ENCODE results near the gene CFAP61. TPM values are rescaled to one million over a fixed set of nuclear protein-coding genes. Genes with fewer than 3 reads are reported as not detected.
"Not testable (repeated sequence)": the region's sequence is repeated elsewhere in the genome, so short reads cannot be mapped to it uniquely, and the experiment has no call there.

The CFAP61 gene
- polyA plus RNA-seq, 12 donors: 2.2 to 9.5 (median 5.1) TPM; not detected in 2

DNA sequence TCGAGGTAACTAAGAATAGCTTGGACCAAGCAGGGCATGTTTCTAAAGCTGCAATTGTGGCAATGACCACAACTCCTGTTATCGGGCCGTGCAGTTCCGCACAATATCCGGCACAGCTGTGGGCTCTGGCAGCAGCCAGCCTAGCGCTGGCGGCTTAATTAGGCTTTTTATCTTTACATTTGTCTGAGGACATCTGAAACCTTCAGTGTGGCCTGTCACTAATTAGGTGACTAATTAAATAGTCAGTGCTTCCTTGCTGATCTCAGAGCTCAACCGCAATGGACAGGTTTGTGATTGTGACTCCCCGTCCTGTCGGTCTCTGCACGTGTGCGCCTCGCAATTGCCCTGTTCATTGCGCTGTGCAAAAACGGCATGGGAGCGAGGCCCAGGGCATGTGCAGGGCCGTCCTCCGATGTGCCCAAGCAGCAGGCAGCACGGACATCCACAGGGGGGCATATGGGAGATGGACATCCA lies 180.7 kb downstream of the CFAP61 start:
- DNase-seq: no peak

DNA sequence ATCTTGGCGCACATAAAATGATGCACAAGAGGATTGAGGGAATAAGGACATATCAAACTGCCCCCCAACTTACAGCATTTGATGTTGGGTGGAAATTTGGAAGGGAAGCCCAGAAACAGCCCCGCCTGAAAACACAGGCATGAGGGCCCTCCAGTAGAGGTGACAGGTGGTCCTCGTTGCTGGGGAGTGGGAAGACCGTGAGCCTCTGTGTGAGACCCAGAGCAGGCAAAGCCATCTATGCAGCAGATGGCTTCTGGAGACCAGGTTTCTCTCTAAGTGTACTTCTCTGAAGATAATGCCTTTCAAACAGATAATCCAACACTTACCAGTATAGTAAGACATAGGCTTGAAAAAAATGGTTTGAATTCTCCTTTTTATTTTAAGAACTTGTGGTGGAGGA lies 183.3 kb downstream of the CFAP61 start:
- DNase-seq: no peak

DNA sequence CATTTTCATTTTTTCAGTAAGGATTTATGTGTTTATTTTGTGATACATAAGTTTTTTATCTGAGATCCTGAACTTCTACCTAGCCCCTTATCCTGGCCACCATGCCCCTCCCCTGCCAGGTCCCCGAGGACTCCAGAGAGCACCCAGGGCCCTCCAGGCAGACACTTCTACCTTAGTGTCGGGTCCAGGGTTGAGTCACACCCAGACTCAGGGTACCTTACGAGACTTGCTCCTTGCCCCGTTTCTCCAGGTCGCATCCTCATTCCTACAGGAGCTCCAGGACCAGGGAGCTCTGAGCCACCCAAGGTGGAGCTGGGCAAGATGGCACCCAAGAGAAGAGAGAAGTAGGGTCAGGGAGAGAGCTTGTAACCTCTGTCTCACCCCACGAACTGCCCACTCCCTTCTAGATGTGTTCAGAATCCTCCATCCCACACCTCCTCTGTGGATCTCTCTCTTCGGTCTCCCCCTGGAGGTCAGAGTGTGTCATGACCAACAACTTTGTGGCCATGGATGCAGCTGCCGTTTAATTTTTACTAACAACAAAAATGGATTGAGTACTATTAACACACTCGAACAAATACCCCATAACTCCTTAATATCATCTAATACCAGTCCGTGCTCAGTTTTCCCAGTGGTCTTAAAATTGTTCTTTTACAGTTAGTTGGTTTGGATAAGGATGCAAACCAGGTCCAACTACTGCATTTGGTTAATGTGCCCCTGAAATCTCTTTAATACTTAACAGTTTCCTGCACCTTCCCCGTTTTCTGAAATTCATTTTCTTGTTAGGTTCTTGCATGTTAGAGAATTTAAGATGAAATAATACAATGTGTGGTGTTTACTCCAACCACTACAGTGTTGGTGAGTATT lies 185.0 kb downstream of the CFAP61 start:
- DNase-seq: peak; percentile 26

DNA sequence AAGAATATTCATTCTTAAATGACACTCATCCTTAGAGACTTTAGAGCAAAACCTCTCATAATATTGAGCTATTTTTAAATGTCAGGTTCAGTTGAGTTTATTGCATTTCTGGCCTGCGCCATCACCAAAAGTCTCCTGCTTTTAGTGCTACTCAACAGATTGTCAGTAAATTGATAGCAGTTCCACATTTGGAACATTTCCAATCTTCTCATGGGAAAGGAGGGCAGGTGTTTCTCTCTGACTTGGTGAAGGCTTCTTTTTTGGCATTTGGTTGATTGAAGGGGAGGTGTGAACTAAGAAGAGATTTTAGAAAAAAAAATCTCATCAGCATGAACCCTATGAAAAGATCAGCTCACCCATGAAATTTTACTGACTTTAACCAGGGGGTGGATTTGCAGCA lies 189.6 kb downstream of the CFAP61 start:
- DNase-seq: no peak

DNA sequence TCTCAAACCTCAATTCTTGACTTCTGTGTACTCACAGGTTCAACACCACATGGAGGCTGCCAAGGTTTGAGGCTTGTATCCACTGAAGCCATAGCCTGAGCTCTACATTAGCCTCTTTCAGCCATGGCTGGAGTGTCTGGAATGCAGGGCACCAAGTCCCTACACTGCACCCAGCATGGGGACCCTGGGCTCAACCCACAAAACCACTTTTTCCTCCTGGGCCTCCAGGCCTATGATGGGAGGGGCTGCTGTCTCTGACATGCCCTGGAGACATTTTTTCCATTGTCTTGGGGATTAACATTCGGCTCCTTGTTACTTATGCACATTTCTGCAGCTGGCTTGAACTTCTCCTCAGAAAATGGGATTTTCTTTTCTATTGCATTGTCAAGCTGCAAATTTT lies 192.1 kb downstream of the CFAP61 start:
- not testable (repeated sequence) for DNase-seq

DNA sequence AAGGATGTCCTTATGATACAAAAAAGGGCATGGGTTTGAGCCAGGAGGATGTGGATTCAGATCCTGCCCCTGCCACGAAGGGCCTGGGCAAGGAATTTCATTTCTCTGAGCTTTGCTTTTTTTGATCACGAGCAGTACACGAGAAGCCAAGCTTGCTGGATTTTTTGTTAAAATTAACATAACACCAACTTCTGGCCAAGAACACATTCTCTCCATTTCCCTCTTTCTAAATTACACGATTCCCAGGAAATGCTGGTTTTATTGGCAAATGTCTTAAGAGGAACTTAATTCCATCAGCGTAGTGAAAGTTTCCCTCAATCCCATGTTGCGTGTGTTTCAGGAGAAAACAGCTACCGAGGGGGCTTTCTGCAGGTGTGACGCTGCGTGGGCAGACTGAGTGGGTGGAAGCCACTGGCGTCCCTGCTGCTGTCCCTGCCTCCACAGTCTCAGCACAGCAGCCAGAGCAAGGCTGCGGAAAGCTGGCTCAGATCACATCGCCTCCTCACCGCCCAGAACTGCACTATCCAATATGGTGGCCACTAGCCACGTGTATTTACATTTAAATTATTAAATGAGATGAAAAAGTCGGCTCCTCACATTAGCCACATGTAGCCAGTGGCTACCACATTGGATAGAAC lies 194.8 kb downstream of the CFAP61 start:
- no peak for DNase-seq

DNA sequence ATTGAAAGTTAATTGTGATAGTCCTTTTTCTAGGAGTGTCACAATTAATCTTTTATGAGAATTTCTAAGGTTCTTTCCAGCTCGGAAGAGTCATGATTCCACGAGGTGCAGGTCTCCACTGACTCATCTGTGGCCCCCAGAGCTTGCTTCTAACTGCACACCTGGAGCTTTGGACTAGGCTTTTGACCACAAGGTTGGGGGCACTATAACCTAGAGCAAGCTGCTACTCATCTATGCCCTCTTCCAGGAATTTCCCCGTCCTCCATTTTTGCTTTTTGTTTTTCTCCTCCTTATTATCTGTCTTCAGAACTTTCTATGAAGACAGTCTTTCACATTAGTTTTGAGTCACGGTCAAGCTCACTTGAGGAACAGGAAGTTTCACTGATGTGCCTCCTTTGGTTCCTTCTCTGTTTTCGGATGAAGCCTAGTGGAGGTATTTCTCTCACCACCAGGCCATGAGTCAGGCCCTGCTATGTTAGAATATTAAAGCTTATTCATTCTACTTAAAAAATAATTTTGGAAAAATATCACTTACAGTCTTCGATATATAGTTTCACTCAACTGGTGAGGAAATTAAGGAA lies 196.4 kb downstream of the CFAP61 start:
- DNase-seq: no peak

DNA sequence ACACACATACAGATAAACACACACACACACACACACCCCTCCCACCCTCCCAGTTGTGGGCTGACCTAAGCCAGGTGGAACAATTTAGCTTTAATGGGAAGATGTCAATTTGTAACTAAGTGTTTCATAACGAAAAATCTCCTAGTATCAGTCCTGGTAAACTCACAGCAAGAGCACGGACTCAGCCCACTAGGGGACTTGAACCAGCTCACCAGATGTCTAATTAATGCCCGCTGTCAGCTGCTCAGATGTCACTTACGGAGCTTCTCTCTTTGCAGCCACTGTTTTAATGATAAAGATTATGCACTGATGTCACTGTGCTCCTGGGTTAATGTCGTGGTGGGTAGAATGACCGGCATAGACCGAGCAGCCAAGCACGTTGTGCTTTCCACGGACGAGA lies 199.0 kb downstream of the CFAP61 start:
- DNase-seq: no peak

DNA sequence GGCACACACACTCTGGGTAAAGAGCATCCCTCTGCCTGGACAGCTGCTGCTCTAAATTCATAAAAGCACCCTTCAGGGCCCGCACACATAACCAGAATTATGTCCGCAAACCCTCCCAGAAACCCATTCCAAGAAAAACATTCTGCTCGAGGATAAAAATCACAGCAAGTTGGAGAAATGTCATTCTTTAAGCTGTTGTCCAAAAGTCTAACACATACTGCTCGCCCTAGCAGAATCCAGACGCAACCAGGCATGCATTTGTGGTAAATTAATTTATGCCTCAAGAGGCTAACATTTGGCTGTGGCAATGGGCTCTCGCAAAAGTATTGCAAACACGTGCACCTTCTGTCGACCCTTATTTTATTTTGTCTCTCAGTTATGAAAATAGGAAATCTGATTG lies 199.5 kb downstream of the CFAP61 start:
- no peak for DNase-seq

DNA sequence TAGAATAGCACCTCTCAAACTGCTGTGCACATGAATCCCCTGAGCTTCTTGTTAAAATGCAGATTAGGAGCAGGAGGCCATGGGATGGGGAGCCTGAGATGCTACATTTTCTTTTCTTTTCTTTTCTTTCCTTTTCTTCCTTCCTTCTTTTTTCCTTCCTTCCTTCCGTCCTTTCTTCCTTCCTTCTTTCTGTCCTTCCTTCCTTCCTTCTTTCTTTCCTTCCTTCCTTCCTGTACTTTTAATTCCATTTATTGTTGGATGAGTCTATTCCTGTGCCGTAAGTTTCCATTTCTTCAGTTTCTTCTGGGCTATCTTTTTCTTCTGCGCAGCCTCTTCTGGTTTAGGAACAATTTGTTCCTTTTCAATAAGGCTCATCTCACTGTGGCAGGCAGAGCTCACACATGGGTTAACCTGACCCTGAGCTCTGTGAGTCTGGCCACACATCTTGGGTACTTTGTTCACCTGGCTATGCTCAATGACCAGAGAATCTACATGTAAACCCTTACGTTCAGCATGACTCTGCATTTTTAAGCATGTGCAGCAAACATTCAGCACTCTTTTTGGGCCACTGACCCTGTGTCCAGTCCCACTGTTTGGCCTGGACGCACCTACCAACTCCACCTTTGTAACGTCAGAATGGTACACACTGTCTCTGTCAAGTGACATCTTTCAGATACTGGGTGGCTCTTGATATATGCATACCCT lies 200.9 kb downstream of the CFAP61 start:
- no peak for DNase-seq

DNA sequence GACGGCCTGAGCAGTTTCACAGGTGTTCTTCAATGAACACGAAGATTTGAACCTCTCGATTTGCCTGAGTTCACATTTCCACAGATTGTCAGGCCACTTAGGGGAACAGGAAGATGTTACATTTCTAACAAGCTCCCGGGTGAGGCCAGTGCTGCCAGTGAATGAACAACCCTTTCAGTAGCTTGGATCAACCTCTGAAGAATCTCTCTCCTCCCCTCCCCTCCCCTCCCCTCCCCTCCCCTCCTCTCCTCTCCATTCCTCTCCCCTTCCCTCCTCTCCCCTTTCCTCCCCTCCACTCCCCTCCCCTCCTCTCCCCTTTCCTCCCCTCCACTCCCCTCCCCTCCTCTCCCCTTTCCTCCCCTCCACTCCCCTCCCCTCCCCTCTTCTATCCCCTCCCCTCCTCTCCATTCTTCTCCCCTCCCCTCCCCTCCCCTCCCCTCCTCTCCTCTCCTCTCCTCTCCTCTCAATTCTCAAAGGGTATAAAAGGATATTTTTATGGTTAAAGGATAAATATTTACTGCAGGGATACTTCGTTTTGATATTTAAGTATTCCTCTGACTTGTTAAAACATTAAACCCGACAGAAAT lies 201.5 kb downstream of the CFAP61 start:
- DNase-seq: no peak

DNA sequence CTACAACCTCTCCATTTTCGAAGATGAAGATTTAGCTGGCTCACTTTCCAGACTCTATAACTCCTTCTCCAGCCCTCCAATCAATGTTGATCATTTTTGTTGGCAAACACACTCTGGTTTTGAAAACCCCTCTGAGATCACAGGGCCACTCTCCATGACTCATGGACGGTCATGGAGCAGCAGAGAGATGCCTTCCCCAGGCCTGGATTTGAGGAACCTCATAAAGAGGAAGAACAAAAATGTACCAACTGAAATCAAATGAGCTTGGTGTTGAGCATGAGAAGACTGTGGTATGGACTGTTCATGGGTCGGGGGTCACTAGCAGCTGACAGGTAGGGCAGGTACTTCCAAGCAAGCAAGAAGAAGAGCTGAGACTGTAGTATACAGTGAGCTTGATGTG lies 202.8 kb downstream of the CFAP61 start:
- no peak for DNase-seq

DNA sequence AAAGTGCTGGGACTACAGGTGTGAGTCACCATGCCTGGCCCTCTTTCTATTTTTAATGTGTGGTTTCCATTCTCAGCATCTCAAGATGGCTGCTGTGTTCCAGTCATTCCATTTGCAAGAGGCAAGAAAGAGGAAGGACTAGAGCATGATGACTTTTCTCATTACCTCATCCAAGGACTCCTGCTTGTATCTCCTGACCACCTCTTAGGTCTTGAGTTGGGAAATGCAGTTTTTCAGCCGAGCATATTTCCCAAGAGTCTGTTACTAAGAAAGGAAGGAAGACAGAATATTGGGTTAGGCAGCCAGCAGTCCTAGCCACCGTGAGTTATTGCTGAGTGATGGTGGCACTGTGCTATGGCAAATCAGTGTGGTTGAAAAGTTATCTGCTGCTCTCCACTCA lies 207.2 kb downstream of the CFAP61 start:
- no peak for DNase-seq

DNA sequence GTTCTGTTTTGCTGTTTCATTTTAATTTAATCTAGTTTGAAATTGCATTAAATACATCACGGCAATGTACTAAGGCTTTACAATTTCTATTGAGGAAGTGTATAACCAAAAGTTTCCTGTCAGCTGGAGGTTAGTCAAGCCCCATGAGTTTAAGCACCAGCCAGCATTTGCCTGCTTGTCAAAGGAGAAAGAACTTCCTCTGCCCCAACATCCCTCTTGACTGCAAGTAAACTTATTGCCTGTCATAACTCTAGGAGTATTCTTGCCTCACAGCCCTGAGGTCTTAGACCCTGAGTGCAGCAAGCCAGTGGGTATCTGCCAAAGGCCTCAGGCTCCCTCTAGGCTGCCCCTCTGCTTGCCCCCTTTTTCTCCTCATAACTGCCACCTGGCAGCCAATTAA lies 208.8 kb downstream of the CFAP61 start:
- no peak for DNase-seq

DNA sequence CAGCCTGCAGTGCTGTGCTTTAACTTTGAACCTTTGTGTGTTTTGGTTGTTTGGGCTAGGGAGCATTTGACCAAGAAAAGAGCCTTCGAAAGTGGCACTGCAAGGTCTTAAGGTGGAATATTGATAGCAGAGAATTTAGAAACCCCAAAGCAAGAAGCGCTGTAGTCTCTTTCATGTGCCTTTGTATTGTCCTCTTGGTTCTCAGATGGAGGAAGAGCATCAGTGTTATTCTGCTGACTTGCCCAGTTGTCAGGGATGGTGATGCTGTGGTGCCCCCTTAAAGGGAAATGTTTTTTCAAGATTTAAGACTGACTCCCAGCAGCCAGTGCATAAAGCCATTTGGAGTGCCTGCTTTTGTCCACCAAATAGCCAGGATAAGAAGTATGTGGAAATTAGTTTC lies 212.9 kb downstream of the CFAP61 start:
- DNase-seq: no peak

DNA sequence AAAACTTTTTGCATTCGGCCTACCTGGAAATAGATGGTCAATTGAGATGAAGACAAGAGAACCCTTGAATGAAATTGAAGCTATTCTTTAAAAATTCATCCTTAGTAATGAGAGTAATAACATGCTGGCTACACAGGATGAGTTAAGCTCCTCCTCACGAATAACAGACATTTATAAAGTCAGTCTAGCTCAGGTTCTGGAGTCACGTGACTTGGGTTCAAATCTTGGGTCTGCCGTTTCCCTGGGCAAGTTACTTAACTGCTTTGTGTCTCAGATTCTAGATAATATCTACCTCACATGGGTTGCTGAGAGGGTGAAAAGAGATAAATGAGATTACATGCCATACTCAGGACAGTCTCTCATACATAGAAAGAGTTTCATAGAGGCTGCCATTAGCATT lies 214.2 kb downstream of the CFAP61 start:
- DNase-seq: no peak

DNA sequence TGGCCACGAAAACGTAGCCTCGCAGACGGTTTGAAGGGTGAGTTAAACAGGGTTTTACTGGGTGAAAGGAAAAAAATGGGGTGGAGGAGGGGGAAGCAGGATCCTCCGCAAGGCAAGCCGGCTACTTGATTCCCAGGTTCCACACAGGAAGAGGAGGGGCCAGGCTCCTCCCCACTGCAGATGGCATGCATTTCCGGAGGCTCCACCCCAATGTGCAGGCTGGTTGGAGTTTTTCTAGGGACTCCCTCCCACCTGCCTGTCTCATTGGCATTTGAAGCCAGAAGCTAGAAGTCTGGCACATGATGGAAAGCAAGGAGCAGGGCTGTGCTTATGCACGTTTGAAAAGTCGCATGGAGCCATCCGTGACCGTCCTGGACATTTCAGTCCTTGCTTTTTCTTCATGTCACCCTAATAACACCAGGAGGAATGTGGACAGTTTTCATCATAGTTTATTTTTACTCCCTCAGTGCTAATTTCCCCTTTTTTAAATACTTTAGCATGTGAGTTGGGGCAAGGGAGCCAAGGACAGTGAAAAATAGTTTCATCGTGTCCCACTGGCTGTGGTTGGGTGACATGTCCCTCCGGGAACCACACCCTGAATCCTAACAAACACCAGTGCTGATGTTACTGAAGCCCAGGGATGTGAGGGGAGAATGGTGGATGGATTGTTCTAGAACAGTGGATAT lies 215.5 kb downstream of the CFAP61 start:
- DNase-seq: no peak

DNA sequence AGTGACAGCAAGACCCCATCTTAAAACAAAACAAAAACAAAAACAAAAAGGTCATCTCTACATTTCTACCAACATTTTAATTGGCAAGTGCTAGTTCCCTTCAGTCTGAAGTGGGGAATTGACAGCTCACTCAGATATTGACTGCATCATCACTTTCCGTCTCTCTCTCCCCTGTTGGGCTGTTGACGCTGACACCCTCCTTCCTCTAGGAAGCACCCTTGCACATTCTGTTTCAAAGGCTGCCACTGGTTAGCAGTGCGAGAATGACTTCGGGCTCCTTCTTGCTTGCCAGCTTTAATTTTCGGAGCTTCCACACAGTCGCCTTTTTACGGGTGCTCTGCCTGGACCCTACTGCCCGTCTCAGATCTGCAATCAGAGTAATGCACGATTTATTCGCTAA lies 218.9 kb downstream of the CFAP61 start:
- no peak for DNase-seq

DNA sequence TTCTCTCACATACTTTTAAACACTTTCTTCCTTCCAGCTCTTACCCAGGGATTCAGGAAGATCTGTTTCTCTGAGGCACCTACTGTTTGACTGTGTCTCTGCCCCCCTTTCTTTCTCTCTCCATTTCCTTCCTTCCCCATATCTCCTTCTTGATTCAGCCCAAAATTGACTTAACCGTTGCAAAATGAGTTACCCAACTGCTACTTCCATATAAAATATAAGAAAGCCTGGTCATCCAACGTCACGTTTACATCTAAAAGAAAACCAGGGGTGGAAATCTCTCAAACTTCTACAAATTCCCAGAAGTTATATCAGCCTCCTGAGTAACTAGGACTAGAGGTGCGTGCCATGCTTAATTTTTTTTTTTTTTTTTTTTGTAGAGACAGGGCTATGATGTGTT lies 220.4 kb downstream of the CFAP61 start:
- no peak for DNase-seq

DNA sequence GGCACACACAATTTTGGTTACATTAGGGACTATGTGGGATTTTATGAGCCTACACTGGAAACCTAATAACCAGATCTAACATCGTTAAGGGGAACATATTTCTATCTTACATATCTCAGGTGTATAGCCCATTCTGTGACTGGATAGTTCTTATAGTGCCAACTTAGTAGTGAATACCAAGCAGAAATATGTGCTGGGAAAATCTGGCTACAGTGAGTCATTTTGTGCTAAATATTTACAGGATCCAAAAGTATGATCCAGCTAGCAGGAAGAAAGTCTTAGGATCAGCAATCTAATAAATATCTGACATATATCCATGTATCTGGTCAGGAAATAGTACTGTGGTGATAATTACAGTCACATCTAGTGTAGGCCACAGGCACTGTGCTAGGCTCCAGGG lies 221.0 kb downstream of the CFAP61 start:
- DNase-seq: no peak

DNA sequence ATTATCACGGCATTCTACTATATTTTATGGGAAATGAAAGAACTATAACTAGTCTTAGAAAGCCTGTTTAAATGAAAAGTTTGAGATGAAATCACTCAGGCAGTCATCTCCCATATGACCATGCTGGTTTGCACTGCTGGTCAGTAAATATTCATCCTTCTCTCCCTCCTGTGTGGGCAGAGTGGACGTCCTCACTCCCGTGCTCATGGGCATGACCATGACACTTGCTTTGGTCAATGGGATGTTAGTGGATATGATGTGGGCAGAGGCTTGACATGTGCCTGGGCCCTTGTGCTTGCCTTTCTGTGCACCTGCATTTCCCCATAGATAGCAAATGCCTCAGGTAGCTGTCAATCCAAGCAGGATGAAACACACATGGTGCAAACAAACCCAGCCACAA lies 222.5 kb downstream of the CFAP61 start:
- DNase-seq: no peak

Data from muscle of arm (tissue), 12 donors.